GM21526 (cell line): ENCODE results near the gene RTL1.

Source experiments
- ATAC-seq: cut with Tn5 transposase; IDR thresholded peaks from one replicate; pipeline ENCODE4 v1.9.1; 2021; ENCODE audit warnings: moderate library complexity; ENCODE audit not compliant: unreplicated experiment, low FRiP score

Gene RTL1

DNA sequence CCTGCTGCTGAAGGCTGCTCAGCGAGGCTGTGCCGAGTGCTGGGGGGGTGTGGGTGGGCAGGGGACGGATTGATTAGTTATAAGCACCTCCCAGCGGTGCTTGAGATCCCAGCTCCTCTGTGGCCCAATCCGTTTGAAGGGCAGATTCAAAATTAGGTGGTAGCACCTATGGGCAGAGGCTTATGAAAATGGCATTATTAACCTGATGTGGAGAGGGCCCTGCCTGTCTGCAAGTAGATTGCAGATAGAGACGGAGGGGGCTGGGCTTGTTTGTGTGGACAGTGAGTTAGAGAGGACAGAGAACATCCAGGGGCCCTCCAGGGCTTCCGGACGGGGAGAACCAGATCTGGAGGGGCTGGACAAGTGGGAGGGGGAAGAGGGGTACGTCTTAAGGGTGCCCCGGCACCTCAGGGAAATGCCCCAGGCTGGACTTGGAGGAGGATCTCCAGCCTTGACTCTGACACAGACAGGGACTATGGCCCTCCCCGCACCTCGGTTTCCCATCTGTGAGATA lies at the start of gene RTL1:
RTL1 (minus strand) TSS at position 51 of the 514 bp plus-strand sequence. CDS start 18,934 bp downstream, outside the sequence.
- no peak for ATAC-seq

DNA sequence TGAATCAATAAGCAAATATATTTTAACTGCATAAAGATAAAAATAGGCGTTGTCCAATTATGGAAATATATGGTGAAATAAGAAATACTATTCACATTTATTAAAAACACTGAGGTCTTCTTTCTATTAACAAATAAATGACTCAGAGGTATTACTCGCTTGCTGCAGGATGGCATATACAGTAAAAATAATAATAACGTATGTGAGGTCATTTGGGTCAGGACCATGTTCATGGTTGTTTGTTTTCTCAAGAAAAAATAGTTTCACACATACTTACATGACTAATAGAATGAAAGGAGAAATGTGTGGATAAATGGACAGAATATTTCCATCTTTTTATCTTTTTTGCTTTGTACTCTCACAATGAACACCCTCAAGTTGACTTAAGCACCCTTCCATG lies 46.5 kb upstream of the RTL1 start:
- no peak for ATAC-seq

DNA sequence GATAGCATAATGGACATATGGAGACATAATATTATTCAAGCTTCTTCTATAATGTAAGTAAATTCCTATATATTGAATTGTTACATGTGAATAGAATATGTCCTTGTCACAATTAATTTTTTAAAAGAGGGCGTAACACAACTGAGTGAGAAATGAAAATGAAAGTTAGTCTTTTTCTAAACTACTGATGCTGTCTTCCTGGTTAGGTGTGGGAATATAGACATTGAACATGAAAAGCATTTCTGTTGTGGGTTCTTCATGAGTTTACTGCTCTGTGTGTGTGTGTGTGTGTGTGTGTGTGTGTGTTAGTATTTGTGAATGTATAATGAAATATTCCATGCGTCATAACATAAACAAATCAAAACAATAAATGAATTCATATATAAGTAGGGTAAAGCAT lies 40.5 kb upstream of the RTL1 start:
- no peak for ATAC-seq

DNA sequence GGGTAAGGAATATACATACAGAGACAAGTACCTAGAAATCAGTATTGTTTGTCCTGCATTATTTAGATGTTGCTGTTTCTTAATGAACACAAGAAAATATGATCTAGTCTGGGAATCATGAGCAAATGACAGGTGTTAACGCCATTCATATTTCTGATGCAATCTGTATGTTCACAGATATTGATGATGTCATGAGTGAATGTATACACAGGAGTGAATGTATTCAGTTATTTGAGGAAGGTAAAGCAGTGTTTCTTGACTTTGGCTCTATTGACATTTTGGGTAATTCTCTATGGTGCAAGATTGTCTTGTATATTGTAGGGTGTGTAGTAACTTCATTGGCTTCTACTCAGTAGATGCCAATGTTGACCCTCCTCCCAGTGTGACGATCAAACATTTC lies 26.7 kb upstream of the RTL1 start:
- ATAC-seq: no peak

DNA sequence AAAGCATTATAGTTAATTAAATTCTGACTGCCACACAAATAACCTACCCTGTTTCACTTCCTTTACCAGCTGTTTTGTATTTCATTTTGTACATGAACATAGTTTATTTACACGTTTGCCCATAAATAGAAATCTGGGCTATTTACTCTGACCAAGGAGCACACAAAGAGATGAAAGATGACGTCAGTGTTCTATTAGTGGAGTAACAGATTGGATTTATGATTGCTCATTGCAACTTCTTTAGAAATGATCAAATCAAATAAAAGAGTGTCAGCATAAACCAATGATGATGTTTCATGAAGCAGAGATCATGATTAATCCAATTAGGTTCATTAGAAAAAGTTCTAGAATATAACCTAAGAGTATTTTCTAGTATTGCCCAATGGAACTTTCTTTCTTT lies 12.0 kb upstream of the RTL1 start:
- no peak for ATAC-seq

DNA sequence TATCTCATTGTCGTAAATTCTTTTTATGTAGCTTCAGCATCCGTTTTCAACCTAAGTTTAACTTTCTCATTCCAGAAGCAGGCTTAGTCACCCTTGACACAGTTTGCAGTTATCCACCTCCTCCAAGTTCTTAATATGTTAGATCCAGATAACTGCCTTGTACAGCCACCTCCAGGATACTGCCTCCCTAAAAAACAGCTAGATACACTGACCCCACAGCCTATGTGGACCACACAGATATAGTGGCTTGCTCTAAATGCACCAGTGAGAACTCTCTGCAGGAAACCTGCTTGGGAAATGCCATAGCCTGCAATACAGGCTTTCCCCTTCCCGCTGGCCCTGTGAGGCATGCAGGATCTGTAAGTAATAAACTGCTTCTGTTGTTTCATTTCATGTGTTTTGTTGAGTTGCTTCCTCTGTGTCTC lies 11.1 kb upstream of the RTL1 start:
- ATAC-seq: no peak

DNA sequence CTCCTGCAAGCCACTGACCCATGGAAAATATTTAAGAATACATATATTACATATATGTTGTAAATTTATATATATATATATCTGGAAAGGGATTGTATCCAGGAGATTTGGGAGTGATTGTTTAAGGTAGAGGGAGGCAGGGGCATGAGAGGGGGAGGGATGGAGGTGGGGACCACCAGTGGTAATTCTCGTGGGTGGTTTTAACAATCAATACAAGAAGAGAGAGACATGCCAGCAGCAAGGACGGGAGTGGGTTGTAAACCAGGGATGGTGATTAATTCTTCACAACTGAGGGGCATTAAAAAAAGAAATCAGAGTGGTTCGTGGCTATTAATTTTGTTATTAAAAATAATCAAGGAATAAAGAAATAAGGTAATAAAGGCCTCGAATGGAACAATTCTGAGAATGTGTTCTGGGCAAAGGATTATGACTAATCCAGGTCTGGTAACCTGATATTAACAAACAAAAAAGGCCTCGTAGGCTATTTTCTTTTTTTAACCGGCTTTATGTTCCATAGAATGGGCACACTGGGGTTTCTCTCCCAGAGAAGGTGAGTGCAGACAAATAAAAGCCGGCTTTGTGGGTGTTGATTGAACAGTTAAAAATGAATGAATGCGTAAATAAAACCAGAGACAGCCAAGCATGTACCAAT lies 8.3 kb upstream of the RTL1 start:
- no peak for ATAC-seq

DNA sequence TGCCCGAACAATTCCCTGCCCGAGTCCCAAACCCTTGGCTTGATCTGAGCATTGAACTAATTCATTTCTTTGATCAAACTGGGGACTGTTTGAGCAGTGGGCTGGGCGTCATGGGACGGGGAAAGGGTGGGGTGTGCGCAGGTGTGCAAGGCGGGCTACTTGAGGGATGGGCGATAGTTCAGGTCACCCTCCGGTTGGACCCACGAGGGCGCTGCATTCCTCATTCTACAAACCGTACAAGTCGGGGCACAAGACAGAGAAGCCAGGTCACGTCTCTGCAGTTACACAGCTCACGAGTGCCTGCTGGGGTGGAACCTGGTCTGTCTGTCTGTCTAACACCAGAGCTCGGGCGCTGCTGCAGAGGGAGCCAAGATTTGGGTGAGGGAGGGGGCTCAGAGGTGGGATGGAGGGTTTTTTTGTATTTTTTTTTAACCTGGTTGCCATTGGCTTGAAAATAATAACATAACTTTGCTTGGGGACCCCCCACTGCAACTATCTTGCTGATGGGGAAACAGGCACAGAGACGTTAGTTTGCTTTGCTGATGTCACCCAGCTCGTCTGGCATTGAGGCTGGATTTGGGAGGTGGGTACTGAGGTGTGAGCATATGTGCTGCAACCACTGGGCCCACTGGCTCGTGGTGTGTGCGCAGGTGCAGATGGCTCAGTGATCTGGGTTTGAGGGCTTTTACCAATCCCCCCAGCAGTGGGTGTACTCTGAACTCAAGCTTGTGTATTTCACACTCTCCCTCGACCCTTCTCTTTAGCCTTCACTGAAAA lies 7.6 kb upstream of the RTL1 start:
- no peak for ATAC-seq

DNA sequence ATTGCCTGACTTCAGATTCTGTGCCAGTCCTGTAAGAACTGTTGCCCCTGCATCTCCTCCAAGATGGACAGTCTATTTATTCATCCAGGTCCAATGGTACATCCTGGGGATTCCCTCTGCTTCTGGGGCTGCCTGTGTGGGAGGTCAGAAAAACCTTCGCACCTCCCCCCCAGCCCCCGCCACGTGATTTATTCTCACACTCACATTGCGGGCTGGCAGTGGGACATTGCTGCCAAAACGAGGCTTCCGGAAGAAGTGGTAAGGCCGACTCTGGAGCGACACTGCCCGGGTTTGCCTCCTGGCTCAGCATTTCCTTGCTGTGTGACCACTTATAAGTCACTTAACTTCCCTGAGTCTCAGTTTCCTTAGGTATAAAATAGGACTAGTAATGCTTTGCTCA lies 5.9 kb upstream of the RTL1 start:
- ATAC-seq: no peak

DNA sequence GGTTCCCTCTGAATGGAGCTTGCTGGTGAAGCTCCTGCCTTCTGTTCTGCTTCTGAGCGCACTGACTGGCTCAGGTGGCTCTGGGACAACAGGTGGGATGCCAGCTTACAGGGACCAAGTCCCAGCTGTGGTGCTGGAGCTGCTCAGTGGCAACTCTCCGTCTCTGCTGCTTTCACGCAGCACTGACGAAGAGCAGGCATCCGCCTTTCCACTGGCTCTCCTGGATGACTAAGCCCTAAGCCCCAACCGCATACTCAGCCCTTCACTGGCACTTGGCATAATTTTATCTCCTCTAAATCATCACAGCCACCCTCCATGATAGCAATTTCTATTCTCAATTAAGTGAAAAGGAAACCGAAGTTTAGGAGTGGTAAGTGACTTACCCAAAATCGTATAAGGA lies 3.7 kb upstream of the RTL1 start:
- ATAC-seq: no peak

DNA sequence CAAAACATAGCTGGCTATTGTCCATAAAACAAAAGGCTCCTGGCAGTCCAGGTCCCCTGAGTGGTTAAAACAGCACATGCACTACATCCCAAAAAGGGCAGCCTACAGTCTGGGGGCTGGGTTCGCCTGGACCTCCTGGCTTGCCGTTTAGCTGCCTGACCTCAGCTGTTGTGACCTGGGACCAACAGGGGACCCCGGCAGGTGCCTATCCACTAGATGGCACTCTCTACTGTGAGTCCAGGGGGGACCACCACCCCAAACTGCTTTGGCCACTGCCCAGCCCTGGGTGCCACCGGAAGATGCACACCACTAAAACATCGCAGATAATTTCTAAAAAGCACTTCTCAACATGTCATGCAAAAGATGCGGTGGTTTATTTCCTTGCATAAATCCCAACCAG lies 2.9 kb upstream of the RTL1 start:
- ATAC-seq: no peak

DNA sequence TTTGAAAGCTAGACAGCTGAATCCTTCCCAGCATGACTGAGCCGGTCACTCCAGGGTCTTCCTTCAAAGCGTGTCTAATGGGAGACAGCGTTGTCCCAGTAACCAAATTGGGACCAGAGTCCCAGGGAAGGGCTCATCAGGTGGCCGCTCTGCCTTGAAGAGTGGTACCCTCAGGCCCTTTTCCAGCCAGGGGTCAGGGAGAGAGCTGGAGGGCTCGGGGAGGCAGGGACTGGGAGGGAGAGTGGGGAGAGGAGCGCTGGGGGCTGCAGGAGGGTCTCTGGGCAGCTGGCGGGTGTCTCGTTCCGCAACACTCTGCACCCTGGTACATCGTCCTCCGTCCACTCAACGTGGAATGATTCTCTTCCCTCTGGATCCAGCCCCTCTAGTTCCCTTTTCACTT lies 1.6 kb upstream of the RTL1 start:
- ATAC-seq: no peak

DNA sequence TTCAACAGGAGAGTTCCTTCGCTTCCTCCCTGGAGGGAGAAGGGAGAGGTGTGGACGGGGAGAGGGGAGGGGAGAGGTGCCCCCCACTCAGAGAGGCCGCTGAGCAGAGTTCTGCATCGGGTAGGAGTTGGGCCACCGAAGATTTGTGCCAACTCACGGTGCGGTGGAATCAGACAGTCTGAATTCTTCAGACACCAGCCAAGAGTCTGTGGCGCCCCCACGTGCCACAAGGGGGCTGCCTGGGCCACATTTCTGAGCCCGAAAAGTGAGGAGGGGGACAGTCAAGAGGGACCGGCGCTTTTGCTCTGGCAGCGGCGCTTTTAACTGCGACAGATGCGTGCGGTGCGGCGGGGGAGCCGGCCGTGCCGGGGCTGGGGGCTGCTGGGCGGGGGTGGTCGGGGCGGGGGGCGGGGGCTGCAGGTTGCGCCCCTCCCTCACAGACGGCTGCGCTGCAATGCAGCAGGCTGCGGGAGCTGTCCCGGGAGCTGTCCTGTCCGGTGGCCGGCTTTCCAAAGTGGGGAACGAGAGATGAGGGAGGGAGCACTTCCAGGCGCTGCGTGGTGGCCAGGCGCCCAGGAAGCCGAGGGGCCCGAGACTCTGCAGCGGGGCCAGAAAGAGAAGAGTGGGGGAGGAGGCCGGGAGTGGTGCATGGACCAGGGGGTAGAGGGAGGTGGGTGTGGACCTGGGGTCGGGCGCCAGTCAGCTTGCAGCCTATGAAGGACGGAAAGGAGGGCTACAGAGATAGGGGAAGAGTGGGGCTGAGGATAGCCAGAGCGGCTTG lies 975 bp upstream of the RTL1 start:
- ATAC-seq: no peak

DNA sequence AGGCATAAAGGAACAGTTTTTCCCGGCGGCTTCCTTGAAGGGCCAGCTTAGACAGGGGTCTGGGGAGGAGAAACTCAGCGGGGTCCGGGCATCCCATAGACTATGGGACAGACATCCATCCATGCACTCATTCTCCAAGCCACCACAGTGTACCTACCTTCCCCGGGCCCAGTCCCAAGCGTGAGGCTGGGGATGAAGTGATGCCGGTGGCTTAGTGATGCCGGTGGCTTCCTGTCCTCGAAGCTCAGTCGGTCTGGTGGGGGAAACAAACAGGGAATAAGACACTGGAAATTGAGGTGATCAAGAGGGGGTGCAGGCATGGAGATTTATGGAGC lies 421 bp downstream of the RTL1 start:
- ATAC-seq: no peak

DNA sequence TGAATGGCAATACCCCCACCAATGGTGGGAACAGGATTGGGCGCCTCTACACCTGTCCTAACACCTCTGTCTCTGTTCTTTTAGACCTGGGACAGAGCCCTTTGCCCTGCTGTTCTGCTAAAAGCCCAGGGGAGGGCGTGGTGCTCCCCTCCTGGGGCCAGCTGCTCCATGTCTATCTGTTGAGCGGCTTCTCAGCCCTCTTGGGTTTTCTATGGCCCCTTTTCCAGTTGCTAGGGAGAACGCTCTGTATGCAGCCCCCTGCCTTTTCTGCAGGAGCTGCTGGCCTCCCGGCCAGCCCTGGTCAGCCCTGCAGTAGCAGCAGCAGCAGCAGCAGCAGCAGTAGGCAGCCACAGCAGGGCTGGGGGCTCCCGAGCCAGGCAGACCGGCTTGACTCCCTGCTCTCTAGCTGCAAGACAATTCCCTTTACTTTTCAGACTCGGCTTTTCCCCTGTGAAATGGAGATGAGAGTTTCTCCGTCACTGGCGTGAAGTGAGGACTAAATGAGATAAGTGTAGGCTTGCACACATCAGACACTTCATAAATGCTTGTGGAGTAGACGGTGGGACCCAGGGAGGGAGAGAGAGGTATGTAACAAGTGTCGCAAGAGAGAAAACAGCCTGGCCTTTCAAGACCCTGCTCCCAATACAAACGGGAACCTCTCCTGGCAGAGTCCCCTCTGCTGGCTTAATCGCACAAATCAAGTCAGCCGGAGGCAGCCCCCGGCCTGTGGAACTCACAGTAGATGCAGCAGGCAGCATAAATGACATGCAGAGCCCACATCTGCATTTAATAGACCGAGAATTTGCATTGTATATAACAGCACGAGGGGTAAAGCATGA lies 1.0 kb downstream of the RTL1 start:
- no peak for ATAC-seq

DNA sequence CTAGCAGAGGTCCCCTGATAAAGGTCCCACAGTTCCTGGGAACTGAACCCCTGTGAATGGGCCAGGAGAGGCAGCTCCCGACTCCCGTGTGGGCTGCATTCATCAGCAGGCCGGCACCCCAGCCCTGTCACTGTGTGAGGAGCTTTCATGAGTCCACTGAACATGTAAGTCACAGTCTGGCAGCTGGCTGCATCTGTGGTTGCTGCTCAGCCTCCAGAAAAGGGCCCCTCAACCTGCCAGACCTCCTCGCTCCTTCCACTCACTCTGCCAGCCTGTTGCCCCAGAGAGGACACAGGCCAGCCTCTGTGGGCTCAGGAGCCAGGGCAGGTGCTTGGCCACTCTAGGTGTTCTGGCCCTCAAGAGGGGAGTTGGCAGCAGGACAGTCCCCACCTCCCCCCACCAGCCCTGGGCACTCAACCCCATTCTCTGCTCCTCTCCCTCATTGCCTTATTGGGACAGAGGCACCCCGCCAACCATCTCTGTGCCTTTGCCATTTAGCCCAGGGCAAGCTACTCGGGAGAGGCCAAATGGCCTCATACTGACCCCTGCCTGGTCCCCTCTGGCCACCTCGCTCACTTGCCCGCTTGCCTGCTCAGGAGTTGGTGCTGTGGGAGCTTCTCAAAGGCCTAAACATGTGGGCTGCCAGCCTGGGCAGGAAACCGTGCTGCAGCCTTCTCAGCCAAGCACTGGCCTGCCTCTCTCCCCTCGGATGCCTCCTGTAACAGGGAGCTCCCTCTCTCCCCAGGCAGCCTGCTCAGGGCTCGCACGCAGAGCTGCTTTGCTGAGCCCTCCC lies 1.9 kb downstream of the RTL1 start:
- ATAC-seq: no peak

DNA sequence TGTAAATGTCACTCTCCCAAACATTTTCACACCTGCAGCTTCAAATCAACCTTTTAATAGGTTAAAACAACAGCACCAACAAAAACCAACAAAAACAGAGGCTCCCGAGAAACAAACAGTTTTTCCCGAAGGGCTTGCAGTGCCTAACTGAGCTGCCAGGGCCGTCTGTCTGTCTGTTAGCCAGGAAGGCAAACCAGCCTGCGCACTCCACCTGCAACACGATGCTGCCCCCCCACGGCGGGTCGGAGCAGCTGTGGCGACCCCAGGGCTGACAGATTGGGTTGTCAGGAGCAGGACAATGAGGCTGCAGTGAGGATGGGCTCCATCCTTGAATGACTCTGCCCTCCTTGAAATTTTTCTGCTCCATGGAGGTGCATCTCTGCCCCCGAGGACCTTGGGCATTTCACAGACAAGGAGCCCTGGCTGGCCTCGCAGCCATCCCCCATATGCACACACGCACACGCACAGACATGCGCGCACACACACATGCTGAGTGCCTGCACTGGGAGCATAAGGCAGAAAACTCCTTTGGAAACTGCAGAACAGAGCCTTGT lies 2.6 kb downstream of the RTL1 start:
- no peak for ATAC-seq

DNA sequence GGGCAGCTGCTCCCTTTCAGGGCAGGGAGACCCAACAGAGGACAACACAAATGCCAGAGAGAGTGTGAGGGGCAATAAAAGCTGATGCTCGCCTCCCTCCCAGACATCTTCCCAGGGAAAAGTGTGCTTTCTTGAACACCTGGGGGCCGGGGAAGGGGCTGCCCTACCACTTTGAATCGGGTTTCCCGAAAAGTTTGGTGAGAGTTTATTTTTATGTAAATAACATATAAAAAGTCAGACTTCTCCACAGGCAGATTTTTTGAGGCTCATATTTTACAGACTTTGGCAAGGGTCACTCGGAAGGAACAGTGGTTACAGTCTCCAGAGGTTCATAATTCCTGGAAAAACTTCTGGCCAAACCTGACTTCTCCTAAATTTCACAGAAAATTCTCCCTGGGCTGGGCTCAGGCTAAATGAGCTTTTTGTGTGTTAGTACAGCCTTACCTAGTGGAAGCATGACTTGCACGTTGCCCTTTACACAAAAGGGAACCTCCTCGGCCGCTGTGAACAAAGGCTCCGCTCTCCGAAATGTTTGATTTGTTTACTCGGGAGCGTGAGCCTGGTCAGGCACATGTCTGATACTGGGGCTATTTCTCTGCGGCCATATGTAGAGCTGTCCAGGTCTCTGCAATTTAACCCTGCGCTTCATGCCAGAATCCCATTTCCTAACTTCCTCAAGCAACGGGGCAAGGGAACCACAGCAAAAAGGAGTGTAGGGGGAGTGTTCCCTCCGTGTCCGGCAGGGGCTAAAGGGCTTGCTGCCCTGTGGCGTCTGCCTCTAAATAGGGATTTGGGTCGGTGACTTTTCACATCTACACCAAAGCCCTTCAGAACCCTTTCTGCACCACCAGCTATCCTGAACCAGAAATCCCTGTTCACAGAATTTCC lies 3.4 kb downstream of the RTL1 start:
- no peak for ATAC-seq
